ENCODE measurements around the gene GNG2.

GNG2 gene

GRCh38 chr14:51822499-51822898 lies 37.9 kb upstream of the GNG2 start:
- H3K4me3 ChIP-seq (ENCODE audit: control insufficient read depth, low read depth, low read length), result no peak overlapping the region
- TF ChIP-seq CTCF (IDR thresholded peaks at IDR 0.05; ENCODE audit: control insufficient read depth, insufficient read depth, low read depth, low read length, missing control alignments), result no peak

GRCh38 chr14:51823706-51824105 lies 36.7 kb upstream of the GNG2 start:
- H3K4me3 ChIP-seq (ENCODE audit: control insufficient read depth, low read depth, low read length), result no peak overlapping the region
- DNase-seq (ENCODE audit: low read depth), result no peak
- TF ChIP-seq CTCF (IDR thresholded peaks at IDR 0.05; ENCODE audit: control insufficient read depth, insufficient read depth, low read depth, low read length, missing control alignments), result no peak

More at GRCh38 chr14:51822499-51822898, 37.9 kb upstream of the GNG2 start:
- no peak for DNase-seq (ENCODE audit: low read depth)

GRCh38 chr14:51824191-51824590 lies 36.2 kb upstream of the GNG2 start:
- TF ChIP-seq CTCF (IDR thresholded peaks at IDR 0.05; ENCODE audit: control insufficient read depth, insufficient read depth, low read depth, low read length, missing control alignments), result no peak

GRCh38 chr14:51825926-51826325 lies 34.5 kb upstream of the GNG2 start:
- DNase-seq (ENCODE audit: low read depth), result no peak
- H3K4me3 ChIP-seq (ENCODE audit: control insufficient read depth, low read depth, low read length), result no peak overlapping the region
- TF ChIP-seq CTCF (IDR thresholded peaks at IDR 0.05; ENCODE audit: control insufficient read depth, insufficient read depth, low read depth, low read length, missing control alignments), result no peak

More at GRCh38 chr14:51824191-51824590, 36.2 kb upstream of the GNG2 start:
- no peak for DNase-seq (ENCODE audit: low read depth)
- no peak overlapping the region for H3K4me3 ChIP-seq (ENCODE audit: control insufficient read depth, low read depth, low read length)

GRCh38 chr14:51828017-51828797 lies 32.2 kb upstream of the GNG2 start:
- H3K4me3 ChIP-seq (ENCODE audit: control insufficient read depth, low read depth, low read length), result no peak overlapping the region
- DNase-seq (ENCODE audit: low read depth), result no peak
- TF ChIP-seq CTCF (IDR thresholded peaks at IDR 0.05; ENCODE audit: control insufficient read depth, insufficient read depth, low read depth, low read length, missing control alignments), result no peak

GRCh38 chr14:51834240-51834639 lies 26.2 kb upstream of the GNG2 start:
- no peak overlapping the region for H3K4me3 ChIP-seq (ENCODE audit: control insufficient read depth, low read depth, low read length)
- DNase-seq (ENCODE audit: low read depth), result no peak
- TF ChIP-seq CTCF (IDR thresholded peaks at IDR 0.05; ENCODE audit: control insufficient read depth, insufficient read depth, low read depth, low read length, missing control alignments), result no peak

Measured in AG09309 (cell line).